Suprapubic skin (tissue), 4 donors: Measurements from ENCODE around the gene TMEM8B. TPM values are rescaled to one million over a fixed set of nuclear protein-coding genes. Genes with fewer than 3 reads are reported as not detected.

ENCODE experiments used
- DNase-seq, 2 donors: peaks; one replicate each; pipeline ENCODE4 v3.0.0-alpha.2; 2019; ENCODE audit warnings: low spot score in 2 of 2
- H3K27ac ChIP-seq: fragments of 200-600 bp; sonication (generic); one replicate; pipeline ENCODE4 v1.5.1; 2019
- H3K27me3 ChIP-seq: fragments of 200-600 bp; sonication (generic); one replicate; pipeline ENCODE4 v1.5.1; 2019
- H3K36me3 ChIP-seq: fragments of 200-600 bp; sonication (generic); one replicate; pipeline ENCODE4 v1.5.1; 2019
- H3K4me1 ChIP-seq: fragments of 200-600 bp; sonication (generic); one replicate; pipeline ENCODE4 v1.5.1; 2019
- H3K4me3 ChIP-seq: fragments of 200-600 bp; sonication (generic); one replicate; pipeline ENCODE4 v1.5.1; 2019; ENCODE audit warnings: mild to moderate bottlenecking
- H3K9me3 ChIP-seq: fragments of 200-600 bp; sonication (generic); one replicate; pipeline ENCODE4 v1.5.1; 2019
- CTCF ChIP-seq, 2 donors: fragments of 200-600 bp in 1 of 2; fragments of 450-650 bp in 1 of 2; sonication (generic) in 1 of 2; IDR thresholded peaks; one replicate each; pipeline ENCODE4 v1.5.1; 2016 to 2019; ENCODE audit warnings: antibody characterized with exemption in 2 of 2, mild to moderate bottlenecking in 1 of 2, moderate library complexity in 1 of 2
- EP300 ChIP-seq: sonication (generic); formaldehyde crosslinking; IDR thresholded peaks from one replicate; pipeline ENCODE4 v1.6.1; 2017; ENCODE audit warnings: antibody characterized with exemption
- POLR2A ChIP-seq, 2 donors: fragments of 450-650 bp; IDR thresholded peaks; one replicate each; pipeline ENCODE4 v1.6.1; 2017; ENCODE audit warnings: antibody characterized with exemption in 2 of 2, mild to moderate bottlenecking in 2 of 2, moderate library complexity in 2 of 2
- POLR2AphosphoS5 ChIP-seq, 3 donors: sonication (generic); formaldehyde crosslinking; IDR thresholded peaks; one replicate each; pipeline ENCODE4 v1.6.1; 2017; ENCODE audit warnings: antibody characterized with exemption in 3 of 3
- WGBS: methylation state at CpG from one replicate; pipeline ENCODE4 v1.1.5; 2018; 5-methylcytosine and 5-hydroxymethylcytosine counted together
- total RNA-seq, 4 donors: library from RNA; depleted of rRNA; stranded (reverse); fragments of >200 nt; gene quantifications; one replicate each; pipeline ENCODE4 v1.1.0, GENCODE V29; 2016

The TMEM8B gene
- total RNA-seq, 4 donors from 2014 or later: 5.0 to 11.7 (median 8.0) TPM

- H3K27me3 ChIP-seq: no peaks in the 10 kb centered on the region
- peaks cover 4% of the 10 kb centered on the region for H3K36me3 ChIP-seq
- TF ChIP-seq POLR2A (IDR thresholded peaks at IDR 0.05) (no peak), POLR2AphosphoS5 (IDR thresholded peaks at IDR 0.05) (no peak), CTCF (IDR thresholded peaks at IDR 0.05) (no peak), EP300 (no peak)
- peaks cover 25% of the 10 kb centered on the region for H3K4me1 ChIP-seq
- no peak overlapping the region for H3K4me3 ChIP-seq
- H3K27ac ChIP-seq: no peak overlapping the region
- DNase-seq: no peak
- no peaks in the 10 kb centered on the region for H3K9me3 ChIP-seq
These were observed 33.3 kb upstream of the TMEM8B start for GRCh38 chr9:35795695-35796094.

GRCh38 chr9:35797311-35798109 lies 31.5 kb upstream of the TMEM8B start:
- Histone ChIP-seq H3K27me3 (no peaks in the 10 kb centered on the region), H3K4me1 (peaks cover 10% of the 10 kb centered on the region), H3K36me3 (peaks cover 18% of the 10 kb centered on the region), H3K4me3 (no peak overlapping the region), H3K27ac (no peak overlapping the region), H3K9me3 (no peaks in the 10 kb centered on the region)
- TF ChIP-seq EP300: no peak
- TF ChIP-seq POLR2A (IDR thresholded peaks at IDR 0.05): no peak
- TF ChIP-seq POLR2AphosphoS5 (IDR thresholded peaks at IDR 0.05): no peak
- no peak for TF ChIP-seq CTCF (IDR thresholded peaks at IDR 0.05)
- WGBS: 76% methylated on average over 6 of the region's 6 CpGs
- DNase-seq: no peak

- peaks cover 22% of the 10 kb centered on the region for H3K36me3 ChIP-seq
- no peaks in the 10 kb centered on the region for H3K9me3 ChIP-seq
- H3K4me3 ChIP-seq: no peak overlapping the region
- no peaks in the 10 kb centered on the region for H3K27me3 ChIP-seq
- 65% methylated on average over 4 of the region's 4 CpGs for whole genome bisulfite sequencing
- no peak for TF ChIP-seq POLR2AphosphoS5 (IDR thresholded peaks at IDR 0.05)
- no peak for TF ChIP-seq POLR2A (IDR thresholded peaks at IDR 0.05)
- TF ChIP-seq CTCF (IDR thresholded peaks at IDR 0.05): no peak
- TF ChIP-seq EP300: no peak
- DNase-seq: no peak
- no peaks in the 10 kb centered on the region for H3K4me1 ChIP-seq
- no peak overlapping the region for H3K27ac ChIP-seq
These were observed 30.2 kb upstream of the TMEM8B start for GRCh38 chr9:35798658-35799374.

GRCh38 chr9:35800530-35800929 lies 28.5 kb upstream of the TMEM8B start:
- Histone ChIP-seq H3K4me3 (no peak overlapping the region), H3K36me3 (peaks cover 23% of the 10 kb centered on the region), H3K27me3 (no peaks in the 10 kb centered on the region), H3K9me3 (no peaks in the 10 kb centered on the region), H3K27ac (no peak overlapping the region), H3K4me1 (no peaks in the 10 kb centered on the region)
- WGBS: 79% methylated on average over 7 of the region's 7 CpGs
- DNase-seq: no peak
- TF ChIP-seq POLR2AphosphoS5 (IDR thresholded peaks at IDR 0.05) (no peak), EP300 (no peak), POLR2A (IDR thresholded peaks at IDR 0.05) (no peak), CTCF (IDR thresholded peaks at IDR 0.05) (no peak)
